HG03571 (cell line): ENCODE results near the gene KAZN.

ENCODE experiments used
- ATAC-seq: cut with Tn5 transposase; IDR thresholded peaks from one replicate; pipeline ENCODE4 v1.9.1; 2021; ENCODE audit not compliant: unreplicated experiment

The KAZN gene

GRCh38 chr1:15014516-15014915 lies 416.0 kb downstream of the KAZN start:
- no peak for ATAC-seq

- ATAC-seq = no peak
These were observed 417.5 kb downstream of the KAZN start for GRCh38 chr1:15016001-15016400.

- no peak for ATAC-seq
These were observed 418.0 kb downstream of the KAZN start for GRCh38 chr1:15016526-15016925.

GRCh38 chr1:15017120-15017519 lies 418.6 kb downstream of the KAZN start:
- ATAC-seq = no peak

GRCh38 chr1:15018767-15019166 lies 420.3 kb downstream of the KAZN start:
- no peak for ATAC-seq

GRCh38 chr1:15020943-15021745 lies 422.7 kb downstream of the KAZN start:
- no peak for ATAC-seq

- no peak for ATAC-seq
These were observed 423.6 kb downstream of the KAZN start for GRCh38 chr1:15022048-15022447.

- ATAC-seq = no peak
These were observed 424.7 kb downstream of the KAZN start for GRCh38 chr1:15023205-15023604.

GRCh38 chr1:15023976-15024375 lies 425.5 kb downstream of the KAZN start:
- ATAC-seq = no peak

GRCh38 chr1:15026117-15026489 lies 427.6 kb downstream of the KAZN start:
- no peak for ATAC-seq

GRCh38 chr1:15027515-15027986 lies 429.1 kb downstream of the KAZN start:
- ATAC-seq = no peak

- no peak for ATAC-seq
These were observed 429.6 kb downstream of the KAZN start for GRCh38 chr1:15028102-15028501.

GRCh38 chr1:15028616-15029015 lies 430.1 kb downstream of the KAZN start:
- no peak for ATAC-seq

GRCh38 chr1:15029036-15029435 lies 430.6 kb downstream of the KAZN start:
- ATAC-seq = no peak

GRCh38 chr1:15029786-15030185 lies 431.3 kb downstream of the KAZN start:
- ATAC-seq = no peak

GRCh38 chr1:15031251-15031933 lies 432.9 kb downstream of the KAZN start:
- ATAC-seq = no peak

- no peak for ATAC-seq
These were observed 434.8 kb downstream of the KAZN start for GRCh38 chr1:15033264-15033663.

- no peak for ATAC-seq
These were observed 436.2 kb downstream of the KAZN start for GRCh38 chr1:15034656-15035055.

GRCh38 chr1:15035236-15035635 lies 436.8 kb downstream of the KAZN start:
- no peak for ATAC-seq

- ATAC-seq = no peak
These were observed 437.6 kb downstream of the KAZN start for GRCh38 chr1:15036101-15036500.

- no peak for ATAC-seq
These were observed 439.9 kb downstream of the KAZN start for GRCh38 chr1:15038232-15039016.
